Measurements from ENCODE around the gene GRID2. TPM values are rescaled to one million over a fixed set of nuclear protein-coding genes. Genes with fewer than 3 reads are reported as not detected.

The GRID2 gene
- total and polyA plus RNA-seq, 2 donors from 2014 or later, result 0.19 TPM; not detected in 1

DNA sequence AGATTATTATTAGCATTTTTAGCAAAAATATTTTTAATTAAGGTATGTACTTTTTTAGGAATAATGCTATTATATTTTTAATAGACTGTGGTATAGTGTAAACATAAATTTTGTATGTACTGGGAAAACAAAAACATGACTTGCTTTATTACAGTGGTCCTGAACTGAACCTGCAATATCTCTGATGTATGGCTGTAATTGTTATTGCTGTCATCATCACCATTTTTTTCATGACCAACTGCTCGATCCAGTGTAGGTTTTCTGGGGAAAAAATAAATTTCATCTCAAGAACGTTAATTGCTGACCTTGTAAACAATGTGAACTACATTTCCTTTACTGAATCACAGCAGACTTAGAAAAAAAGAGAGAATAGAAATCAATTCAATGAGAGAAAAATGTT lies 1441.2 kb downstream of the GRID2 start:
- Histone ChIP-seq H3K4me1 (ENCODE audit: control insufficient read depth in 2 of 3, insufficient read depth in 2 of 3, low read depth in 1 of 3, low read length in 3 of 3) (no peaks in the 10 kb centered on the region), H3K27ac (ENCODE audit: low read depth in 2 of 2, low read length in 2 of 2) (no peak overlapping the region), H3K9ac (ENCODE audit: low read length in 3 of 3) (no peak overlapping the region), H3K4me3 (ENCODE audit: low read length in 3 of 3) (no peak overlapping the region), H3K36me3 (ENCODE audit: control insufficient read depth in 2 of 3, insufficient read depth in 3 of 3, low read length in 3 of 3) (no peaks in the 10 kb centered on the region), H3K27me3 (ENCODE audit: control insufficient read depth, insufficient read depth, low read length) (no peaks in the 10 kb centered on the region), H3K9me3 (ENCODE audit: control insufficient read depth in 2 of 3, insufficient read depth in 1 of 3, low read length in 3 of 3) (no peaks in the 10 kb centered on the region)
- FAIRE-seq (no peak), DNase-seq (no peak)
- intact Hi-C loops (cut with DNase I), result no loop called here
- TF ChIP-seq, protein P1, sequence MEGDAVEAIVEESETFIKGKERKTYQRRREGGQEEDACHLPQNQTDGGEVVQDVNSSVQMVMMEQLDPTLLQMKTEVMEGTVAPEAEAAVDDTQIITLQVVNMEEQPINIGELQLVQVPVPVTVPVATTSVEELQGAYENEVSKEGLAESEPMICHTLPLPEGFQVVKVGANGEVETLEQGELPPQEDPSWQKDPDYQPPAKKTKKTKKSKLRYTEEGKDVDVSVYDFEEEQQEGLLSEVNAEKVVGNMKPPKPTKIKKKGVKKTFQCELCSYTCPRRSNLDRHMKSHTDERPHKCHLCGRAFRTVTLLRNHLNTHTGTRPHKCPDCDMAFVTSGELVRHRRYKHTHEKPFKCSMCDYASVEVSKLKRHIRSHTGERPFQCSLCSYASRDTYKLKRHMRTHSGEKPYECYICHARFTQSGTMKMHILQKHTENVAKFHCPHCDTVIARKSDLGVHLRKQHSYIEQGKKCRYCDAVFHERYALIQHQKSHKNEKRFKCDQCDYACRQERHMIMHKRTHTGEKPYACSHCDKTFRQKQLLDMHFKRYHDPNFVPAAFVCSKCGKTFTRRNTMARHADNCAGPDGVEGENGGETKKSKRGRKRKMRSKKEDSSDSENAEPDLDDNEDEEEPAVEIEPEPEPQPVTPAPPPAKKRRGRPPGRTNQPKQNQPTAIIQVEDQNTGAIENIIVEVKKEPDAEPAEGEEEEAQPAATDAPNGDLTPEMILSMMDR (IDR thresholded peaks at IDR 0.05; ENCODE audit: borderline replicate concordance, extremely low read depth, insufficient read depth), result no peak

DNA sequence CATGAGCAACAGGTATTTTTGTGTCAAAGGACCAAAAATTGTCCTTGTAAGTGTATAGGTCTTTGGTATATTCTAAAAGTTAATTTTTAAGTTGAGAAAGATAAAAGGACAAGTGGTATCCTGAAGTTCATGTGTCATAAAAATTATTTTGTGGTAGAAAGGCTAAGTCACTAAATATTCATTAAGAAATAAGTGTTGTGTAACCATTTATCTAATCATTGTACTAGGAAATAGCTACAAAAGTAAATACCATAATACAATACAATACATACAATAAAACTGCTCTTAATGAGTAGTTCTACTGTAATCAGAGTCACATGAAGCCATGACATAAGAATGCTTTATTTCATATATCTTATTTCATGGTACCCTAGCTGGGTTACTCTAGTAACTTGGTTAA lies 1442.3 kb downstream of the GRID2 start:
- no peak overlapping the region for H3K9ac ChIP-seq (ENCODE audit: low read length in 3 of 3)

DNA sequence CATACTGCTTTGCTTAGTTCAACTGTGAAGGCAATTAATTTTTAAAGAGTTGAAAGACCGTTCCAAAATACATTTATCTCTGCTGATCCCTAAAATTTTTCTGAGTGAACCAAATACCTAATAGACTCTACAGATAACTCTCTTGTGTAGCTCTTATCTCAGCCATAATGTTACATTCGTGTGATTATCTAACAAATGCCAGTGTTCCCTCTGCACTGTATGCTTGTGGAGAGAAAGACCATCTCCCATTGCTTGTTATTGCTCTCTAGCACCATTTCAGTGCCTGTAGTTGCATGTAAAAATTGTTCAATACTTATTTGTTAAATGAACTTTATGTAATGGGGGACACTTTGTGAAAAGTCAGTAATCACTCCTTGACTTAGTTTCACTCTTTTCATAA lies 1443.5 kb downstream of the GRID2 start:
- TF ChIP-seq, protein P1 (IDR thresholded peaks at IDR 0.05; ENCODE audit: borderline replicate concordance, extremely low read depth, insufficient read depth), result no peak
- intact Hi-C loops (cut with DNase I), result no loop called here
- Histone ChIP-seq H3K9ac (ENCODE audit: low read length in 3 of 3) (no peak overlapping the region), H3K27ac (ENCODE audit: low read depth in 2 of 2, low read length in 2 of 2) (no peak overlapping the region), H3K27me3 (ENCODE audit: control insufficient read depth, insufficient read depth, low read length) (no peaks in the 10 kb centered on the region), H3K36me3 (ENCODE audit: control insufficient read depth in 2 of 3, insufficient read depth in 3 of 3, low read length in 3 of 3) (no peaks in the 10 kb centered on the region), H3K4me3 (ENCODE audit: low read length in 3 of 3) (no peak overlapping the region), H3K4me1 (ENCODE audit: control insufficient read depth in 2 of 3, insufficient read depth in 2 of 3, low read depth in 1 of 3, low read length in 3 of 3) (no peaks in the 10 kb centered on the region), H3K9me3 (ENCODE audit: control insufficient read depth in 2 of 3, insufficient read depth in 1 of 3, low read length in 3 of 3) (no peaks in the 10 kb centered on the region)
- FAIRE-seq, result no peak
- peak in 1 of 5 donors; percentile 27 for DNase-seq

More for the DNA sequence above, 1442.3 kb downstream of the GRID2 start:
- FAIRE-seq (no peak), DNase-seq (no peak)
- H3K36me3 ChIP-seq (ENCODE audit: control insufficient read depth in 2 of 3, insufficient read depth in 3 of 3, low read length in 3 of 3), result no peaks in the 10 kb centered on the region
- no peak overlapping the region for H3K27ac ChIP-seq (ENCODE audit: low read depth in 2 of 2, low read length in 2 of 2)
- TF ChIP-seq, protein P1 (IDR thresholded peaks at IDR 0.05; ENCODE audit: borderline replicate concordance, extremely low read depth, insufficient read depth), result no peak
- H3K4me3 ChIP-seq (ENCODE audit: low read length in 3 of 3), result no peak overlapping the region
- H3K27me3 ChIP-seq (ENCODE audit: control insufficient read depth, insufficient read depth, low read length), result no peaks in the 10 kb centered on the region
- intact Hi-C loops (cut with DNase I), result no loop called here
- H3K9me3 ChIP-seq (ENCODE audit: control insufficient read depth in 2 of 3, insufficient read depth in 1 of 3, low read length in 3 of 3), result no peaks in the 10 kb centered on the region
- H3K4me1 ChIP-seq (ENCODE audit: control insufficient read depth in 2 of 3, insufficient read depth in 2 of 3, low read depth in 1 of 3, low read length in 3 of 3), result no peaks in the 10 kb centered on the region

Measured in kidney (tissue), 14 donors.